ENCODE measurements around the gene SPEM3. TPM values are rescaled to one million over a fixed set of nuclear protein-coding genes. Genes with fewer than 3 reads are reported as not detected.

The SPEM3 gene
- total RNA-seq, 3 donors from 2014 or later (not counting 1 experiment from before 2014, with no cell fraction given) = not detected

GRCh38 chr17:7477392-7478275 lies 49.0 kb downstream of the SPEM3 start:
- Mint-ChIP-seq H3K27me3 (ENCODE audit: low read depth in 2 of 2) (no peaks in the 10 kb centered on the region), H3K27ac (peak overlapping the region; percentile 98 to 100), H3K4me3 (peak overlapping the region; percentile 97), H3K36me3 (no peaks in the 10 kb centered on the region), H3K4me1 (peaks cover 57 to 70% of the 10 kb centered on the region in 2 donors), H3K9me3 (no peaks in the 10 kb centered on the region)
- intact Hi-C loops (cut with micrococcal nuclease) = no loop called here
- DNase-seq = peak; percentile 43 to 68
- H3K27me3 ChIP-seq (ENCODE audit: control insufficient read depth, insufficient read depth, low read length) = no peaks in the 10 kb centered on the region
- WGBS (ENCODE audit: insufficient coverage) = 30% methylated on average over 26 of the region's 26 CpGs
- peaks cover 54% of the 10 kb centered on the region for H3K4me1 ChIP-seq (ENCODE audit: control insufficient read depth, insufficient read depth, low read length)
- no peak for TF ChIP-seq CTCF (IDR thresholded peaks at IDR 0.05)
- peak in 2 of 3 donors; percentile 10 to 16 for ATAC-seq
- peak overlapping the region; percentile 74 for H3K4me3 ChIP-seq (ENCODE audit: low read length)
- no peaks in the 10 kb centered on the region for H3K36me3 ChIP-seq (ENCODE audit: control insufficient read depth, insufficient read depth, low read length)
- peak overlapping the region; percentile 94 for H3K27ac ChIP-seq (ENCODE audit: low read length)
- H3K9me3 ChIP-seq (ENCODE audit: control insufficient read depth, insufficient read depth, low read length) = no peaks in the 10 kb centered on the region

- H3K9me3 Mint-ChIP-seq = no peaks in the 10 kb centered on the region
- H3K36me3 ChIP-seq (ENCODE audit: control insufficient read depth, insufficient read depth, low read length) = no peaks in the 10 kb centered on the region
- peak overlapping the region; percentile 94 for H3K27ac ChIP-seq (ENCODE audit: low read length)
- H3K4me3 ChIP-seq (ENCODE audit: low read length) = peak overlapping the region; percentile 74
- ATAC-seq (peak; percentile 38 to 68 (median 45)), DNase-seq (peak; percentile 74 to 85)
- H3K4me1 ChIP-seq (ENCODE audit: control insufficient read depth, insufficient read depth, low read length) = peaks cover 63% of the 10 kb centered on the region
- H3K4me3 Mint-ChIP-seq = peak overlapping the region; percentile 97
- no peaks in the 10 kb centered on the region for H3K27me3 ChIP-seq (ENCODE audit: control insufficient read depth, insufficient read depth, low read length)
- WGBS (ENCODE audit: insufficient coverage) = 17% methylated on average over 40 of the region's 40 CpGs
- no peaks in the 10 kb centered on the region for H3K9me3 ChIP-seq (ENCODE audit: control insufficient read depth, insufficient read depth, low read length)
- no peak for TF ChIP-seq CTCF (IDR thresholded peaks at IDR 0.05)
- H3K36me3 Mint-ChIP-seq = no peaks in the 10 kb centered on the region
- intact Hi-C loops (cut with micrococcal nuclease) = no loop called here
- peaks cover 66 to 79% of the 10 kb centered on the region in 2 donors for H3K4me1 Mint-ChIP-seq
- peak overlapping the region; percentile 98 to 100 for H3K27ac Mint-ChIP-seq
- no peaks in the 10 kb centered on the region for H3K27me3 Mint-ChIP-seq (ENCODE audit: low read depth in 2 of 2)
Measured at GRCh38 chr17:7478276-7479212, 49.9 kb downstream of the SPEM3 start.

GRCh38 chr17:7479213-7480088 lies 50.8 kb downstream of the SPEM3 start, which contains the start of gene ZBTB4:
TSS of gene ZBTB4 (minus strand) at chr17:7479631. CDS start at chr17:7466801, 12,830 bp downstream.
- H3K9me3 Mint-ChIP-seq = no peaks in the 10 kb centered on the region
- H3K36me3 Mint-ChIP-seq = no peaks in the 10 kb centered on the region
- H3K27me3 Mint-ChIP-seq (ENCODE audit: low read depth in 2 of 2) = no peaks in the 10 kb centered on the region
- TF ChIP-seq CTCF (IDR thresholded peaks at IDR 0.05) = no peak
- peaks cover 71 to 86% of the 10 kb centered on the region in 2 donors for H3K4me1 Mint-ChIP-seq
- peak within 1 kb of the TSS; percentile 100 for H3K27ac Mint-ChIP-seq
- intact Hi-C loops (cut with micrococcal nuclease) = loop anchor here (5.0 kb wide), 2 partner anchors 227 to 363 kb away; partner anchors contain the start of genes CTDNEP1 and ELP5
- peak within 1 kb of the TSS; percentile 97 for H3K4me3 Mint-ChIP-seq
- Histone ChIP-seq H3K9me3 (ENCODE audit: control insufficient read depth, insufficient read depth, low read length) (no peaks in the 10 kb centered on the region), H3K4me1 (ENCODE audit: control insufficient read depth, insufficient read depth, low read length) (peaks cover 63% of the 10 kb centered on the region), H3K27ac (ENCODE audit: low read length) (peak within 1 kb of the TSS; percentile 94), H3K36me3 (ENCODE audit: control insufficient read depth, insufficient read depth, low read length) (no peaks in the 10 kb centered on the region), H3K4me3 (ENCODE audit: low read length) (peak within 1 kb of the TSS; percentile 74), H3K27me3 (ENCODE audit: control insufficient read depth, insufficient read depth, low read length) (no peaks in the 10 kb centered on the region)
- DNase-seq (peak; percentile 73 to 82), ATAC-seq (peak; percentile 4 to 18 (median 9))
- WGBS (ENCODE audit: insufficient coverage) = under 1% methylated on average over 78 of the region's 92 CpGs

All from natural killer cell (primary cell).